ENCODE data around the gene PIEZO1. TPM values are rescaled to one million over a fixed set of nuclear protein-coding genes. Genes with fewer than 3 reads are reported as not detected.

PIEZO1 gene
- total RNA-seq, 1 experiment from 2014 or later = 71.1 TPM

- Histone ChIP-seq H3K27ac (ENCODE audit: insufficient read length, low read depth, low read length) (no peak overlapping the region), H4K8ac (replicated peaks; ENCODE audit: insufficient read length, low read depth, low read length) (no peak overlapping the region), H4K91ac (ENCODE audit: insufficient read length, low read depth, low read length) (no peak overlapping the region), H3K79me1 (ENCODE audit: insufficient read depth, low read depth, low read length, poor library complexity, severe bottlenecking) (no peaks in the 10 kb centered on the region), H3K27me3 (ENCODE audit: insufficient read depth, low read length) (no peaks in the 10 kb centered on the region; the same call in 1 of the 2 replicates), H2BK120ac (ENCODE audit: low read depth, low read length, poor library complexity, severe bottlenecking) (no peak overlapping the region), H4K5ac (ENCODE audit: insufficient read length, low read depth, low read length) (no peak overlapping the region), H3K18ac (ENCODE audit: insufficient read length, low read depth, low read length) (no peak overlapping the region), H2AFZ (ENCODE audit: low read length) (no peak overlapping the region), H3K9ac (ENCODE audit: extremely low read depth, insufficient read length, low read length) (no peak overlapping the region), H2BK15ac (ENCODE audit: low read depth, low read length) (no peak overlapping the region), H3K4me2 (ENCODE audit: insufficient read depth, insufficient read length, low read length) (no peak overlapping the region), H3K4ac (ENCODE audit: low read depth, low read length) (no peak overlapping the region), H3K9me3 (ENCODE audit: control insufficient read depth, low read depth, low read length) (no peaks in the 10 kb centered on the region), H3K56ac (ENCODE audit: insufficient read length, low read depth, low read length) (no peak overlapping the region), H3T11ph (ENCODE audit: low read length) (no peak overlapping the region), H3K23ac (ENCODE audit: insufficient read length, low read depth, low read length) (no peak overlapping the region), H2BK12ac (ENCODE audit: insufficient read length, low read depth, low read length) (no peak overlapping the region), H3K14ac (ENCODE audit: insufficient read depth, low read length) (no peak overlapping the region), H2BK20ac (ENCODE audit: low read depth, low read length, poor library complexity, severe bottlenecking) (no peak overlapping the region), H3K4me1 (ENCODE audit: insufficient read depth, low read length) (no peaks in the 10 kb centered on the region), H2BK5ac (ENCODE audit: insufficient read length, low read length) (no peak overlapping the region), H3K79me2 (ENCODE audit: insufficient read depth, low read length) (no peaks in the 10 kb centered on the region), H4K20me1 (ENCODE audit: control insufficient read depth, insufficient read depth, insufficient read length) (no peaks in the 10 kb centered on the region), H3K23me2 (ENCODE audit: insufficient read length, low read depth, low read length, poor library complexity, severe bottlenecking) (peaks cover 12% of the 10 kb centered on the region), H2AK5ac (ENCODE audit: insufficient read length, low read length) (no peak overlapping the region)
- no CpG with 5 or more reads among the region's 3 CpGs for WGBS (ENCODE audit: extremely low coverage, insufficient read length, low lambda C conversion rate)
- H3K4me3 Mint-ChIP-seq = no peak overlapping the region
- no peak for DNase-seq
- no peaks in the 10 kb centered on the region for H3K36me3 Mint-ChIP-seq (ENCODE audit: insufficient read depth in 1 of 3, low read depth in 3 of 3)
- TF ChIP-seq CTCF (conservative IDR thresholded peaks at IDR 0.05) = no peak
- peaks cover 19 to 26% of the 10 kb centered on the region in 2 experiments for H3K4me1 Mint-ChIP-seq
- H3K27ac Mint-ChIP-seq = no peak overlapping the region
- peaks cover 39% of the 10 kb centered on the region for H3K27me3 Mint-ChIP-seq (ENCODE audit: low read depth)
- no peaks in the 10 kb centered on the region for H3K9me3 Mint-ChIP-seq
These were observed 97.4 kb downstream of the PIEZO1 start for GRCh38 chr16:88687676-88688012.
